IMR-90 (cell line): ENCODE data around the gene CIBAR2. TPM values are rescaled to one million over a fixed set of nuclear protein-coding genes. Genes with fewer than 3 reads are reported as not detected.
A peak's percentile ranks its signal among the peaks of the same experiment; 100 is the strongest.

Experiments
- ATAC-seq: fragments of 200-7000 bp; cut with Tn5 transposase; 2 replicates; pipeline ENCODE4 v1.9.1; 2020; ENCODE audit warnings: low read depth, mild to moderate bottlenecking, moderate library complexity
- BruUV-seq: library from RNA; stranded (reverse); fragments of 400-500 nt; replicated peaks from 2 replicates; lab custom pipeline; 2021; lab: Mats Ljungman, UMichigan
- CTCF ChIA-PET: fragments of 300-600 bp; formaldehyde crosslinking; extraction: SDS; loops from one replicate; lab custom pipeline; 2021; ENCODE audit warnings: antibody characterized with exemption; lab: Yijun Ruan, JAX
- POLR2A ChIA-PET: fragments of 300-600 bp; sonication (Branson Sonifier 250); formaldehyde crosslinking; loops from one replicate; lab custom pipeline; 2022; ENCODE audit warnings: antibody characterized with exemption; ENCODE audit not compliant: unreplicated experiment; lab: Charles Lee
- DNase-seq: peaks from one replicate; pipeline ENCODE4 v3.0.0; 2013
- H2AFZ ChIP-seq: replicated peaks from 2 replicates; pipeline ENCODE3; 2013; ENCODE audit warnings: low read length, mild to moderate bottlenecking; ENCODE audit not compliant: poor library complexity
- H2AK5ac ChIP-seq: 2 replicates; pipeline ENCODE4 v1.6.1; 2013; ENCODE audit warnings: low read depth, low read length, inconsistent platforms
- H2AK9ac ChIP-seq: replicated peaks from 2 replicates; pipeline ENCODE3; 2013; ENCODE audit warnings: mild to moderate bottlenecking, low read depth, low read length, moderate library complexity; ENCODE audit not compliant: poor library complexity
- H2BK120ac ChIP-seq: 2 replicates; pipeline ENCODE4 v1.6.1; 2013; ENCODE audit warnings: low read depth, low read length, inconsistent platforms
- H2BK15ac ChIP-seq: 3 replicates; pipeline ENCODE4 v1.6.1; 2013; ENCODE audit warnings: low read depth, low read length, inconsistent platforms
- H2BK20ac ChIP-seq: 2 replicates; pipeline ENCODE4 v1.6.1; 2013; ENCODE audit warnings: low read depth, mild to moderate bottlenecking, inconsistent platforms, low read length, moderate library complexity
- H2BK5ac ChIP-seq: 2 replicates; pipeline ENCODE4 v1.6.1; 2013; ENCODE audit warnings: mild to moderate bottlenecking, low read depth, low read length, inconsistent platforms; ENCODE audit not compliant: poor library complexity, severe bottlenecking
- H3K14ac ChIP-seq: replicated peaks from 2 replicates; pipeline ENCODE4 v1.6.1; 2013; ENCODE audit warnings: low read depth, low read length, inconsistent platforms
- H3K18ac ChIP-seq: 2 replicates; pipeline ENCODE4 v1.6.1; 2013; ENCODE audit warnings: low read depth, low read length, control low read depth
- H3K23ac ChIP-seq: 2 replicates; pipeline ENCODE4 v1.6.1; 2013; ENCODE audit warnings: low read depth, low read length, inconsistent platforms
- H3K27ac ChIP-seq: 2 replicates; pipeline ENCODE4 v1.5.1; 2013; ENCODE audit warnings: mild to moderate bottlenecking, control low read depth, low read length; ENCODE audit not compliant: insufficient read depth
- H3K27me3 ChIP-seq: 2 replicates; pipeline ENCODE4 v1.6.1; 2013; ENCODE audit warnings: low read length; ENCODE audit not compliant: control insufficient read depth, insufficient read depth
- H3K36me3 ChIP-seq: 2 replicates; pipeline ENCODE4 v1.6.1; 2013; ENCODE audit warnings: low read length, mixed read lengths; ENCODE audit not compliant: control insufficient read depth, insufficient read depth
- H3K4ac ChIP-seq: 2 replicates; pipeline ENCODE4 v1.6.1; 2013; ENCODE audit warnings: low read depth, low read length, inconsistent platforms
- H3K4me1 ChIP-seq: 2 replicates; pipeline ENCODE4 v1.6.1; 2013; ENCODE audit warnings: low read length, mixed read lengths; ENCODE audit not compliant: control insufficient read depth, insufficient read depth
- H3K4me2 ChIP-seq: 2 replicates; pipeline ENCODE4 v1.6.1; 2013; ENCODE audit warnings: low read depth, mild to moderate bottlenecking, control low read depth, low read length, moderate library complexity
- H3K4me3 ChIP-seq: 2 replicates; pipeline ENCODE4 v1.5.1; 2013; ENCODE audit warnings: low read depth, mild to moderate bottlenecking, control low read depth, low read length, moderate library complexity; ENCODE audit not compliant: insufficient read depth
- H3K56ac ChIP-seq: 2 replicates; pipeline ENCODE4 v1.6.1; 2013; ENCODE audit warnings: low read length, inconsistent platforms; ENCODE audit not compliant: insufficient read depth; ENCODE audit errors: extremely low read depth
- H3K79me1 ChIP-seq, 2 experiments: 2 replicates each; pipeline ENCODE4 v1.6.1; 2013; ENCODE audit warnings: low read length in 2 of 2, inconsistent platforms in 1 of 2, low read depth in 1 of 2
- H3K9ac ChIP-seq: 2 replicates; pipeline ENCODE4 v1.6.1; 2013; ENCODE audit warnings: low read depth, low read length, control low read depth
- H3K9me1 ChIP-seq: 2 replicates; pipeline ENCODE4 v1.6.1; 2013; ENCODE audit warnings: low read length, inconsistent platforms; ENCODE audit not compliant: insufficient read depth
- H3K9me3 ChIP-seq: 2 replicates; pipeline ENCODE4 v1.6.1; 2013; ENCODE audit warnings: low read length; ENCODE audit not compliant: control insufficient read depth, insufficient read depth
- H4K20me1 ChIP-seq: 2 replicates; pipeline ENCODE4 v1.6.1; 2013; ENCODE audit warnings: low read length, inconsistent platforms; ENCODE audit not compliant: insufficient read depth
- H4K5ac ChIP-seq: 2 replicates; pipeline ENCODE4 v1.6.1; 2013; ENCODE audit warnings: mild to moderate bottlenecking, low read depth, low read length, control low read depth
- H4K8ac ChIP-seq, 2 experiments: 2 replicates each; pipeline ENCODE4 v1.6.1; 2013; ENCODE audit warnings: low read depth in 2 of 2, low read length in 2 of 2, control low read depth in 1 of 2, inconsistent platforms in 1 of 2
- H4K91ac ChIP-seq: 2 replicates; pipeline ENCODE4 v1.6.1; 2013; ENCODE audit warnings: low read depth, low read length, inconsistent platforms; ENCODE audit not compliant: insufficient read depth
- CEBPB ChIP-seq: IDR thresholded peaks from 2 replicates; pipeline ENCODE4 v1.6.1; 2012; ENCODE audit warnings: low read depth, low read length, improper control_type of control experiment
- ELK1 ChIP-seq: fragments of 150-350 bp; IDR thresholded peaks from 2 replicates; pipeline ENCODE4 v1.6.1; 2016; ENCODE audit warnings: low read depth, mild to moderate bottlenecking, low read length, moderate library complexity, borderline replicate concordance
- MXI1 ChIP-seq: IDR thresholded peaks from 2 replicates; pipeline ENCODE4 v1.6.1; 2012; ENCODE audit warnings: low read depth, mild to moderate bottlenecking, low read length, moderate library complexity, borderline replicate concordance
- NFE2L2 ChIP-seq: fragments of 150-350 bp; IDR thresholded peaks from 2 replicates; pipeline ENCODE4 v1.6.1; 2016; ENCODE audit warnings: low read depth, mild to moderate bottlenecking, low read length
- RAD21 ChIP-seq: IDR thresholded peaks from 2 replicates; pipeline ENCODE4 v1.6.1; 2012; ENCODE audit warnings: low read length, improper control_type of control experiment
- SMC3 ChIP-seq: fragments of 150-350 bp; IDR thresholded peaks from 2 replicates; pipeline ENCODE4 v1.6.1; 2016; ENCODE audit warnings: low read depth, mild to moderate bottlenecking, antibody characterized with exemption, low read length, moderate library complexity
- WGBS, 2 experiments: methylation state at CpG; one replicate each; pipeline versions ENCODE4 v1.1.5 to v1.1.7; 2013; ENCODE audit warnings: missing lambda C conversion rate in 2 of 2; ENCODE audit not compliant: insufficient read length in 1 of 2; ENCODE audit errors: extremely low coverage in 2 of 2; 5-methylcytosine and 5-hydroxymethylcytosine counted together
- dilution Hi-C: fragments of 300-500 bp; cut with HindIII; formaldehyde crosslinking; loops from one replicate; pipeline ENCODE4 v1.14.3; 2018; ENCODE audit warnings: low sequenced_read_pairs; ENCODE audit not compliant: unreplicated experiment
- in situ Hi-C: fragments of 300-500 bp; cut with MboI; formaldehyde crosslinking; loops from 3 replicates; pipeline ENCODE4 v1.14.3; 2019; ENCODE audit warnings: low sequenced_read_pairs, inconsistent platforms, mixed read lengths
- intact Hi-C: fragments of 100-400 bp; cut with micrococcal nuclease; formaldehyde crosslinking; loops from 2 replicates; pipeline ENCODE4 v1.10.0; 2022
- polyA plus RNA-seq, 3 experiments: library from polyadenylated mRNA; depleted of rRNA; stranded (reverse); fragments of >200 nt; gene quantifications; 2 replicates each; pipeline ENCODE4 v1.2.3, GENCODE V29; 2012; ENCODE audit warnings: low replicate concordance in 1 of 3
- total RNA-seq: library from RNA; depleted of rRNA; stranded (reverse); fragments of >200 nt; gene quantifications from 2 replicates; pipeline ENCODE4 v1.2.3, GENCODE V29; 2012

Gene CIBAR2
- total and polyA plus RNA-seq, 2 of the 4 experiments (the other 2 are of a cell fraction): 0.18 to 0.24 TPM

DNA sequence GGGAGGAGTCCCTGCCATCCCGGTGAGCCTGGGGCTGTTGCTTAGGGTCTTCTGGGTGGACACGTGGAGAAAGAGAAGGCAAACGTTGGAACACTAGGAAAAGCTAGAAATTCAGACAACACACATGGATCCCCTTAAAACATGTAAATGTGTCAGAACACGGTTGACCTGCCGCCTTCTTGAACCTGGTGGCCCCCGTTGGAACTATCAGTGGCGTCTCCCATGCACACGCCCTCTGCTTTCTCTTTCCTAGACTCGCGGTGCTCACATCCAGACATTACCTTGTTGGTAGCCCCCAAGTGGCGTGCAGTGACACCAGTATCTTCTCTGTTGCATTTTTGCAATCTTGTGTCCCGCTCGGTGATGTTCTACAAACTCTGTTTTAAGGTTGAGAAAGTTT lies 18.6 kb downstream of the CIBAR2 start:
- BruUV-seq: TSS peak; percentile 39
- dilution Hi-C loops: no loop called here
- in situ Hi-C loops: no loop called here
- no peak overlapping the region for H3K27ac ChIP-seq
- no peak overlapping the region for H3K4me2 ChIP-seq
- ChIA-PET POLR2A (no interaction called here), CTCF (no interaction called here)
- TF ChIP-seq MXI1 (no peak), NFE2L2 (no peak), RAD21 (no peak), ELK1 (no peak), SMC3 (no peak), CEBPB (no peak)
- H3K56ac ChIP-seq: no peak overlapping the region
- no peaks in the 10 kb centered on the region for H3K9me3 ChIP-seq
- no peaks in the 10 kb centered on the region for H3K79me1 ChIP-seq
- H2AFZ ChIP-seq: no peak overlapping the region
- H4K20me1 ChIP-seq: no peaks in the 10 kb centered on the region
- H2BK20ac ChIP-seq: no peak overlapping the region
- no peak overlapping the region for H2AK9ac ChIP-seq
- H3K27me3 ChIP-seq: peaks cover 37% of the 10 kb centered on the region
- H3K14ac ChIP-seq: no peak overlapping the region
- H4K91ac ChIP-seq: no peak overlapping the region
- H3K36me3 ChIP-seq: no peaks in the 10 kb centered on the region; the same call in 1 of the 2 replicates
- H3K4me1 ChIP-seq: no peaks in the 10 kb centered on the region
- H2BK5ac ChIP-seq: no peak overlapping the region
- H3K9ac ChIP-seq: no peak overlapping the region
- no peak overlapping the region for H4K5ac ChIP-seq
- no peak overlapping the region for H3K18ac ChIP-seq
- H3K23ac ChIP-seq: no peak overlapping the region
- no peak overlapping the region for H2BK120ac ChIP-seq
- no peak overlapping the region for H2AK5ac ChIP-seq
- intact Hi-C loops: no loop called here
- ATAC-seq (no peak), DNase-seq (no peak)
- no peak overlapping the region for H4K8ac ChIP-seq
- H3K4ac ChIP-seq: no peak overlapping the region
- no peak overlapping the region for H2BK15ac ChIP-seq
- no peak overlapping the region for H3K4me3 ChIP-seq
- 88% methylated on average over 8 of the region's 13 CpGs; no CpG with 5 or more reads in 1 of the 2 experiments for WGBS, 2 experiments
- no peaks in the 10 kb centered on the region; the same call in 1 of the 2 replicates for H3K9me1 ChIP-seq
